ENCODE data around the gene HCRTR1.

GRCh38 chr1:31620631-31621497 is 3.4 kb downstream of the HCRTR1 start:
- TF ChIP-seq POLR2AphosphoS5 (IDR thresholded peaks at IDR 0.05): peak in 1 of 3 donors; percentile 27
- no peak for TF ChIP-seq CTCF (IDR thresholded peaks at IDR 0.05 in 8 of 11, conservative IDR thresholded peaks at IDR 0.05 in 3 of 11)

Measured in spleen (tissue), 7 donors.